ENCODE results near the gene YJU2. TPM values are rescaled to one million over a fixed set of nuclear protein-coding genes. Genes with fewer than 3 reads are reported as not detected.

The YJU2 gene
- total and polyA plus RNA-seq, 2 of the 8 experiments (the other 6 are each of a cell fraction or from before 2014, with no cell fraction given) = 26.8 to 27.7 TPM

GRCh38 chr19:4197625-4198466, 49.0 kb upstream of the YJU2 start (continued):
- peak; percentile 94 for TF ChIP-seq E2F6 (IDR thresholded peaks at IDR 0.05)
- no peak for TF ChIP-seq TCF12 (IDR thresholded peaks at IDR 0.05; ENCODE audit: low read depth, low read length)
- peak; percentile 92; the same call in 1 of the 2 replicates for TF ChIP-seq KDM1A (IDR thresholded peaks at IDR 0.05; ENCODE audit: borderline replicate concordance, low read length)
